ENCODE measurements around the gene CYCS.
"Not testable (repeated sequence)": the region's sequence is repeated elsewhere in the genome, so short reads cannot be mapped to it uniquely, and the experiment has no call there.

The CYCS gene

DNA sequence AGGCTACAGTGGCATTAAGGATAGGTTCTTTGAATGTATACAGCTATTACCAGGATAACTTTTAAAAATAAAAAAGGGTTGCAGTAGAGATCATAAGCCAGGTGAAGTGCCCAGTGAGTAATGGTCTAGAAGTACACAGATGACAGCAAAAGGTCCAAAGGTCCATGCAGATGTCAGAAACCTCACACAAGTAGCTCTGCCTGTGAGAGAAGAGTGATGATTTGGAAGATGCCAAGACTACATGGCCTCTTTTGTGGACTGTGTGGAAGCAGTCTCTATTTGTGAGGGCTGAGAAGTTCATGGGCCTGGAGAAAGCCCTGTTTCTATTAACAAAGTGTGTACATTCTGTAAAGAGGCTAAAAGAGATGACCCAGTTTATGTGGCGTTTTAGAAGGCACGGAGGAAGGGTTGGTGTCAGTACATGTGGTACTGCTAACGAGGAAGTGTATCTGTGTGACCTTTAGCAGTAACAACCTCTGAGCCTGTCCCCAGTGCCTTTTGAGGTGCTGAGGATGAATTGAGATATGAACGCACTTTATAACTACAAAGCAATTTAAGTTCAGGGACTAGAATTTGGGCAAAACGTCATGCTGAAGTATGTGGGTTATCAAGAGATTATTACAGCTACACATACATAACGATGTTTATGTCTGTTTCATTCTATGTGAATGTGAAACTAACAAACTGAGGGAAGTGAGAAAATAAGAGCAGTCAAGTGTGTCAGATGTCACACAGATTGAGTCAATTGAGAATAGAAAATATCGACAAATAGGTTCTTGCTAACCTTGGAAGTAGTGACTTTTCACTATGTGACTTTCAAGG is 7.6 kb downstream of the CYCS start:
- Histone ChIP-seq H3K4me3 (ENCODE audit: insufficient read length, low read depth) (no peak overlapping the region), H3K9me3 (ENCODE audit: insufficient read depth, low read length) (no peaks in the 10 kb centered on the region), H3K9ac (ENCODE audit: insufficient read length, low read depth) (no peak overlapping the region), H3K4me1 (ENCODE audit: insufficient read depth, insufficient read length) (no peaks in the 10 kb centered on the region), H3K36me3 (ENCODE audit: insufficient read depth, insufficient read length, low read length) (peaks cover 40% of the 10 kb centered on the region), H3K27me3 (ENCODE audit: insufficient read depth, insufficient read length) (no peaks in the 10 kb centered on the region)
- TF ChIP-seq YY1 (IDR thresholded peaks at IDR 0.05; ENCODE audit: insufficient read depth, insufficient read length) (no peak), ZNF274 (IDR thresholded peaks at IDR 0.05; ENCODE audit: low read depth, low read length) (no peak), SUZ12 (IDR thresholded peaks at IDR 0.05; ENCODE audit: extremely low read depth, insufficient read depth, insufficient read length) (no peak)
- no peak for DNase-seq (ENCODE audit: low read depth, low spot score)

DNA sequence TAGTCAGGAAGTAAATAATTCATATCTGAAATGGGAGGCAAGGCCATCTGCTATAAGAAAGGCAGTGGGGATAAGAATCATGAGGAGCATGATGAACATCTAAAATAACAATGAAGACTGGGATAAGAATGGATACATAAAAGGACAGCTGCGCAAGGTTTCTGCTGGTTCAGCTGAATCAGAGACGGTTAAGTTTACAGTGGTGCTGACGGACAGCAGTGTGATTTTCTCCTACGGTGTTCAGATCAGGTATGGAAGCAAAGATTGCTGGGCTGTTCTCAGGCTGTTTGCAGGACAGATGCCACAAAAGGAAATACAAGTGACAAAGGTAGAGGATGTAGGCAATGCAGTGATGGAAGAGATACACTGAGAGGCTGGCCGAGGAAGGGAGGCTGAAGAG is 8.4 kb downstream of the CYCS start:
- Histone ChIP-seq H3K36me3 (ENCODE audit: insufficient read depth, insufficient read length, low read length) (peaks cover 32% of the 10 kb centered on the region), H3K4me1 (ENCODE audit: insufficient read depth, insufficient read length) (no peaks in the 10 kb centered on the region), H3K27me3 (ENCODE audit: insufficient read depth, insufficient read length) (no peaks in the 10 kb centered on the region), H3K9ac (ENCODE audit: insufficient read length, low read depth) (no peak overlapping the region), H3K9me3 (ENCODE audit: insufficient read depth, low read length) (no peaks in the 10 kb centered on the region), H3K4me3 (ENCODE audit: insufficient read length, low read depth) (no peak overlapping the region)
- DNase-seq (ENCODE audit: low read depth, low spot score): no peak
- TF ChIP-seq ZNF274 (IDR thresholded peaks at IDR 0.05; ENCODE audit: low read depth, low read length) (no peak), YY1 (IDR thresholded peaks at IDR 0.05; ENCODE audit: insufficient read depth, insufficient read length) (no peak), SUZ12 (IDR thresholded peaks at IDR 0.05; ENCODE audit: extremely low read depth, insufficient read depth, insufficient read length) (no peak)

DNA sequence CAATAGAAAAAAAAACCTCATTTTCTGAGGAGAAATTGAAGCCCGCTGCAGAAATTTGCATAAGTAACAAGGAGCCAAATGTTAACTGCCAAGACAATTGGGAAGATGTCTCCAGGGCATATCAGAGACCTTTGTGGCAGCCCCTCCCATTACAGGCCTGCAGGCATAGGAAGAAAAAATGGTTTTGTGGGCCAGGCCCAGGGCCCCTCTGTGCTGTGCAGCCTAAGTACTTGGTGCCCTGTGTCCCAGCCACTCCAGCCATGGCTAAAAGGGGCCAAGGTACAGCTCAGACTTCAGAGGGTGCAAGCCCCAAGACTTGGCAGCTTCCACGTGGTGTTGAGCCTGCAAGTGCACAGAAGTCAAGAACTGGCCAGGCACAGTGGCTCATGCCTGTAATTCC is 14.5 kb downstream of the CYCS start:
- DNase-seq (ENCODE audit: low read depth, low spot score); H3K9ac ChIP-seq (ENCODE audit: insufficient read length, low read depth); H3K4me3 ChIP-seq (ENCODE audit: insufficient read length, low read depth); H3K27me3 ChIP-seq (ENCODE audit: insufficient read depth, insufficient read length); H3K36me3 ChIP-seq (ENCODE audit: insufficient read depth, insufficient read length, low read length); H3K4me1 ChIP-seq (ENCODE audit: insufficient read depth, insufficient read length): not testable (repeated sequence)
- H3K9me3 ChIP-seq (ENCODE audit: insufficient read depth, low read length): peaks cover 12% of the 10 kb centered on the region; the same call in 1 of the 2 replicates

DNA sequence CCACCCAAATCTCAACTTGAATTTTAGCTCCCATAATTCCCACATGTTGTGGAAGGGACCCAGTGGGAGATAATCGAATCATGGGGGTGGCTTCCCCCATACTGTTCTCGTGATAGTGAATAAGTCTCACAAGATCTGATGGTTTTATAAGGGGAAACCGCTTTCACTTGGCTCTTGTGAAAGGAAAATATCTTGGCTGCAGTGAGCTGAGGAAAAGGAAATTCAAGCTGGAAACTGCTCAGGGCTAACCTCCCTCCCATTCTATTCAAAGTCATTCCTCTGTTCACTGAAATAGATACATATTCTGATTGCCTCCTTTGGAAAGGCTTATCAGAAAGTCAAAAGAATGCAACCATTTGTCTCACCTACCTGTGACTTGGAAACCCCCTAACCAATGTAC is 15.8 kb downstream of the CYCS start:
- Histone ChIP-seq H3K36me3 (ENCODE audit: insufficient read depth, insufficient read length, low read length) (no peaks in the 10 kb centered on the region), H3K9me3 (ENCODE audit: insufficient read depth, low read length) (peaks cover 12% of the 10 kb centered on the region; the same call in 1 of the 2 replicates), H3K4me3 (ENCODE audit: insufficient read length, low read depth) (no peak overlapping the region), H3K27me3 (ENCODE audit: insufficient read depth, insufficient read length) (no peaks in the 10 kb centered on the region), H3K4me1 (ENCODE audit: insufficient read depth, insufficient read length) (no peaks in the 10 kb centered on the region), H3K9ac (ENCODE audit: insufficient read length, low read depth) (no peak overlapping the region)
- no peak for DNase-seq (ENCODE audit: low read depth, low spot score)
- TF ChIP-seq YY1 (IDR thresholded peaks at IDR 0.05; ENCODE audit: insufficient read depth, insufficient read length) (no peak), ZNF274 (IDR thresholded peaks at IDR 0.05; ENCODE audit: low read depth, low read length) (no peak), SUZ12 (IDR thresholded peaks at IDR 0.05; ENCODE audit: extremely low read depth, insufficient read depth, insufficient read length) (no peak)

DNA sequence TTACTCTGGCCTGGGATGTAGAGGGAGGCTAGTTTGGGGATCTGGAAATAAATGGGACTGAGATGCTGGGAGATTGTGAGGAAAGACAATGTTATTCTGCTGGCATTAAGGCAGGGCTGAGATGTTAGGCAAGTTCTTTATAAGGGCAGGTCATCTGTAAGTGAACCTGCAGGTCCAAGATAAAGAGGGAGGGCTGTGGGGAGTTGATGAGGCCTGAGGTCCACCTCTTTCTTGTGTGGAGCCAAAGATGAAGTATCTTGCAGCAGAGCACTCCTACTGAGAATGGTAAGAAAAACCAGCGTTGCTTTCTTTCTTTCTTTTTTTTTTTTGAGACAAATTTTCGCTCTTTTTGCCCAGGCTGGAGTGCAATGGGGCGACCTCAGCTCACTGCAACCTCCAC is 19.1 kb downstream of the CYCS start:
- no peak for DNase-seq (ENCODE audit: low read depth, low spot score)
- no peaks in the 10 kb centered on the region for H3K4me1 ChIP-seq (ENCODE audit: insufficient read depth, insufficient read length)
- TF ChIP-seq SUZ12 (IDR thresholded peaks at IDR 0.05; ENCODE audit: extremely low read depth, insufficient read depth, insufficient read length) (no peak), YY1 (IDR thresholded peaks at IDR 0.05; ENCODE audit: insufficient read depth, insufficient read length) (no peak)
- H3K27me3 ChIP-seq (ENCODE audit: insufficient read depth, insufficient read length): no peaks in the 10 kb centered on the region
- no peak overlapping the region for H3K4me3 ChIP-seq (ENCODE audit: insufficient read length, low read depth)
- no peak overlapping the region for H3K9ac ChIP-seq (ENCODE audit: insufficient read length, low read depth)
- H3K9me3 ChIP-seq (ENCODE audit: insufficient read depth, low read length): peaks cover 7% of the 10 kb centered on the region; the same call in 1 of the 2 replicates
- H3K36me3 ChIP-seq (ENCODE audit: insufficient read depth, insufficient read length, low read length): no peaks in the 10 kb centered on the region

DNA sequence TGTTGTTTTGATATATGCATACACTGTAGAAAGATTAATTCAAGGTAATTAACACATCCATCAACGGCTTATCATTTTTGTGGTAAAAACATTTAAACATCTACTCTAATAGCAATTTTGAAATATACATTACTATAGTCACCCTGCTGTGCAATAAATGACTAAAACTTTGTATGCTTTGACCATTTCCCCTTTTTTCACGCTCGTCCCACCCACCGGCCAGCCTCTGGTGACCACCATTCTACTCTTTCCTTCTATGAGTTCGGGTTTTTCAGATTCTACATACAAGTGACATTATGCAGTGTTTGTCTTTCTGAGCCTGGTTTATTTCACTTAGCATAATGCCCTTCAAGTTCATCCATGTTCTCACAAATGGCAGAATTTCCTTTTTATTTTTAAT is 21.3 kb downstream of the CYCS start:
- no peak overlapping the region for H3K9ac ChIP-seq (ENCODE audit: insufficient read length, low read depth)
- no peaks in the 10 kb centered on the region for H3K36me3 ChIP-seq (ENCODE audit: insufficient read depth, insufficient read length, low read length)
- H3K9me3 ChIP-seq (ENCODE audit: insufficient read depth, low read length): no peaks in the 10 kb centered on the region
- no peak for TF ChIP-seq YY1 (IDR thresholded peaks at IDR 0.05; ENCODE audit: insufficient read depth, insufficient read length)
- no peak for TF ChIP-seq ZNF274 (IDR thresholded peaks at IDR 0.05; ENCODE audit: low read depth, low read length)
- no peak for TF ChIP-seq SUZ12 (IDR thresholded peaks at IDR 0.05; ENCODE audit: extremely low read depth, insufficient read depth, insufficient read length)
- no peak overlapping the region for H3K4me3 ChIP-seq (ENCODE audit: insufficient read length, low read depth)
- H3K4me1 ChIP-seq (ENCODE audit: insufficient read depth, insufficient read length): no peaks in the 10 kb centered on the region
- H3K27me3 ChIP-seq (ENCODE audit: insufficient read depth, insufficient read length): no peaks in the 10 kb centered on the region
- no peak for DNase-seq (ENCODE audit: low read depth, low spot score)

DNA sequence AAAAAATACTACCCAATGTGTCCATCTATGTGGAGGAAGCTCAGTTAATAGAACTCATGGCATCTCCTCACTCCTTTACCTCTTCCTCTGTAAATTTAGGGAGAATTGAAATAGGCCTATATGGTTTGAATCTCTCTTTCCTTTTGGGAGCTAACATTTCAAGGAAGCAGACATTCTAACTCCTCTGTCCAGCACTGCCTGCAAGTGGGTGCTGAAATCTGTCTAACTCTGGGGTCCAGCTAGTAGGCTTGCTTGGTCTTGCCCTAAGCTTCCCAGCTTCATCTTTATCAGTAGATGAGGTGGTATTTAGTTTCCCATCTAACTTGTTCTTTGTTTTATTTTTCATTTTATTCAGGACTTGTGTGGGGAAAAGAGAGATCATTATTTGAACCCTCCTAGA is 23.2 kb downstream of the CYCS start:
- no peaks in the 10 kb centered on the region for H3K27me3 ChIP-seq (ENCODE audit: insufficient read depth, insufficient read length)
- TF ChIP-seq SUZ12 (IDR thresholded peaks at IDR 0.05; ENCODE audit: extremely low read depth, insufficient read depth, insufficient read length): no peak
- TF ChIP-seq YY1 (IDR thresholded peaks at IDR 0.05; ENCODE audit: insufficient read depth, insufficient read length): no peak
- TF ChIP-seq ZNF274 (IDR thresholded peaks at IDR 0.05; ENCODE audit: low read depth, low read length): no peak
- H3K4me3 ChIP-seq (ENCODE audit: insufficient read length, low read depth): no peak overlapping the region
- no peak for DNase-seq (ENCODE audit: low read depth, low spot score)
- H3K4me1 ChIP-seq (ENCODE audit: insufficient read depth, insufficient read length): no peaks in the 10 kb centered on the region
- no peaks in the 10 kb centered on the region for H3K36me3 ChIP-seq (ENCODE audit: insufficient read depth, insufficient read length, low read length)
- H3K9ac ChIP-seq (ENCODE audit: insufficient read length, low read depth): no peak overlapping the region
- H3K9me3 ChIP-seq (ENCODE audit: insufficient read depth, low read length): no peaks in the 10 kb centered on the region
